Measurements from ENCODE around the gene TJP3.

- TF ChIP-seq GATA1 (IDR thresholded peaks at IDR 0.05; ENCODE audit: low read depth, low read length) (no peak), POLR2A (IDR thresholded peaks at IDR 0.05; ENCODE audit: low read length) (no peak)
Observed at GRCh38 chr19:3768748-3769099, 60.5 kb downstream of the TJP3 start.

All from erythroblast (primary cell).